OCI-LY1 (cell line): ENCODE measurements around the gene PROKR2.

ENCODE experiments used
- H2AFZ ChIP-seq: fragments of 200-600 bp; sonication (generic), shearing (Covaris generic); 2 replicates; pipeline ENCODE4 v1.6.0; 2014; ENCODE audit warnings: antibody characterized with exemption, mild to moderate bottlenecking, low read length
- H3F3A ChIP-seq: fragments of 200-600 bp; sonication (generic), shearing (Covaris generic); 2 replicates; pipeline ENCODE4 v1.6.0; 2014; ENCODE audit warnings: mild to moderate bottlenecking, antibody characterized with exemption, low read length, moderate library complexity; ENCODE audit not compliant: insufficient read depth
- H3K27ac ChIP-seq: fragments of 200-600 bp; sonication (generic); 2 replicates; pipeline ENCODE4 v1.5.1; 2014; ENCODE audit warnings: low read length, mixed run types, mild to moderate bottlenecking, low read depth; ENCODE audit not compliant: poor library complexity, severe bottlenecking
- H3K27me3 ChIP-seq: fragments of 200-600 bp; sonication (generic); 2 replicates; pipeline ENCODE4 v1.6.0; 2014; ENCODE audit warnings: antibody characterized with exemption, mild to moderate bottlenecking, low read length, moderate library complexity; ENCODE audit not compliant: insufficient read depth
- H3K36me3 ChIP-seq: fragments of 200-600 bp; sonication (generic); 2 replicates; pipeline ENCODE4 v1.6.1; 2014; ENCODE audit warnings: mild to moderate bottlenecking, antibody characterized with exemption, low read length, moderate library complexity, mixed read lengths; ENCODE audit not compliant: insufficient read depth
- H3K4me1 ChIP-seq: fragments of 200-600 bp; sonication (generic); 2 replicates; pipeline ENCODE4 v1.5.1; 2014; ENCODE audit warnings: mild to moderate bottlenecking, low read length, moderate library complexity; ENCODE audit not compliant: insufficient read depth, severe bottlenecking
- H3K4me2 ChIP-seq: fragments of 200-600 bp; sonication (generic), shearing (Covaris generic); 2 replicates; pipeline ENCODE4 v1.6.1; 2014; ENCODE audit warnings: low read length
- H3K4me3 ChIP-seq: fragments of 200-600 bp; sonication (generic); 2 replicates; pipeline ENCODE4 v1.5.1; 2014; ENCODE audit warnings: low read length, low read depth, mild to moderate bottlenecking, mixed read lengths; ENCODE audit not compliant: poor library complexity, severe bottlenecking
- H3K79me2 ChIP-seq: fragments of 200-600 bp; shearing (Covaris generic); 2 replicates; pipeline ENCODE4 v1.6.1; 2016; ENCODE audit warnings: mixed run types, low read length, mixed read lengths; ENCODE audit not compliant: insufficient read depth
- H3K9ac ChIP-seq: fragments of 200-600 bp; sonication (generic), shearing (Covaris generic); 2 replicates; pipeline ENCODE4 v1.6.1; 2014; ENCODE audit warnings: mild to moderate bottlenecking, low read length, mixed read lengths
- H3K9me2 ChIP-seq: fragments of 200-600 bp; sonication (generic), shearing (Covaris generic); 2 replicates; pipeline ENCODE4 v1.6.1; 2014; ENCODE audit warnings: low read depth, mild to moderate bottlenecking, low read length, mixed read lengths
- H3K9me3 ChIP-seq: fragments of 200-600 bp; shearing (Covaris generic); 2 replicates; pipeline ENCODE4 v1.6.1; 2014; ENCODE audit warnings: low read length, mixed read lengths
- H4K20me1 ChIP-seq: fragments of 200-600 bp; sonication (generic), shearing (Covaris generic); 2 replicates; pipeline ENCODE4 v1.6.0; 2016; ENCODE audit warnings: mild to moderate bottlenecking, low read length; ENCODE audit not compliant: insufficient read depth
- CTCF ChIP-seq: fragments of 200-600 bp; sonication (generic), shearing (Covaris generic); IDR thresholded peaks from 2 replicates; pipeline ENCODE4 v1.5.1; 2017; ENCODE audit warnings: mild to moderate bottlenecking, antibody characterized with exemption, low read length, moderate library complexity, mixed read lengths
- EZH2 ChIP-seq: fragments of 200-600 bp; sonication (generic), shearing (Covaris generic); IDR thresholded peaks from 2 replicates; pipeline ENCODE4 v1.8.0; 2017; ENCODE audit warnings: borderline replicate concordance, mixed run types, mild to moderate bottlenecking, antibody characterized with exemption, low read length, moderate library complexity, mixed read lengths

Gene PROKR2

GRCh38 chr20:5316188-5317158, at the start of gene PROKR2:
TSS of gene PROKR2 (minus strand) at chr20:5316954. CDS start at chr20:5314369, 2,585 bp downstream.
- H2AFZ ChIP-seq: no peak within 1 kb of the TSS

GRCh38 chr20:5364997-5365597, 48.3 kb upstream of the PROKR2 start:
- no peaks in the 10 kb centered on the region for H3K4me1 ChIP-seq
- H3K9me3 ChIP-seq: no peaks in the 10 kb centered on the region
- no peak overlapping the region for H2AFZ ChIP-seq
- H3K9ac ChIP-seq: no peak overlapping the region
- H3K27ac ChIP-seq: no peak overlapping the region
- TF ChIP-seq EZH2: no peak
- TF ChIP-seq CTCF: no peak
- H4K20me1 ChIP-seq: no peaks in the 10 kb centered on the region
- H3K79me2 ChIP-seq: no peaks in the 10 kb centered on the region
- H3F3A ChIP-seq: no peaks in the 10 kb centered on the region
- no peaks in the 10 kb centered on the region for H3K36me3 ChIP-seq
- H3K9me2 ChIP-seq: no peaks in the 10 kb centered on the region
- H3K4me3 ChIP-seq: no peak overlapping the region
- no peak overlapping the region for H3K4me2 ChIP-seq
- no peaks in the 10 kb centered on the region for H3K27me3 ChIP-seq

More at GRCh38 chr20:5316188-5317158, at the start of gene PROKR2:
- Histone ChIP-seq H4K20me1 (no peaks in the 10 kb centered on the region), H3K4me2 (no peak within 1 kb of the TSS), H3K27me3 (no peaks in the 10 kb centered on the region), H3K9me3 (no peaks in the 10 kb centered on the region), H3K27ac (no peak within 1 kb of the TSS), H3F3A (no peaks in the 10 kb centered on the region), H3K4me1 (no peaks in the 10 kb centered on the region), H3K36me3 (no peaks in the 10 kb centered on the region), H3K4me3 (no peak within 1 kb of the TSS), H3K9ac (no peak within 1 kb of the TSS), H3K9me2 (no peaks in the 10 kb centered on the region), H3K79me2 (no peaks in the 10 kb centered on the region)
- TF ChIP-seq CTCF (no peak), EZH2 (no peak)

GRCh38 chr20:5364136-5364821, 47.5 kb upstream of the PROKR2 start:
- Histone ChIP-seq H3K4me3 (no peak overlapping the region), H3K27ac (no peak overlapping the region), H3K36me3 (no peaks in the 10 kb centered on the region), H2AFZ (no peak overlapping the region), H3F3A (no peaks in the 10 kb centered on the region), H4K20me1 (no peaks in the 10 kb centered on the region), H3K9me2 (no peaks in the 10 kb centered on the region), H3K9ac (no peak overlapping the region), H3K4me2 (no peak overlapping the region), H3K27me3 (no peaks in the 10 kb centered on the region), H3K9me3 (no peaks in the 10 kb centered on the region), H3K4me1 (no peaks in the 10 kb centered on the region), H3K79me2 (no peaks in the 10 kb centered on the region)
- no peak for TF ChIP-seq CTCF
- TF ChIP-seq EZH2: no peak
